Measurements from ENCODE around the gene SMPD2.

The SMPD2 gene

GRCh38 chr6:109457562-109457996 lies 17.1 kb downstream of the SMPD2 start (continued):
- TF ChIP-seq ZNF274 (IDR thresholded peaks at IDR 0.05; ENCODE audit: low read length) (no peak), ZNF274 (tag by site-specific recombination; IDR thresholded peaks at IDR 0.05; ENCODE audit: borderline replicate concordance) (no peak), ZNF518A (tag by site-specific recombination; conservative IDR thresholded peaks at IDR 0.05; ENCODE audit: low read depth) (no peak), ZXDB (tag by site-specific recombination; IDR thresholded peaks at IDR 0.05) (no peak), KLF1 (tag by site-specific recombination; IDR thresholded peaks at IDR 0.05) (no peak), ZBTB21 (tag by site-specific recombination; IDR thresholded peaks at IDR 0.05) (no peak)

DNA sequence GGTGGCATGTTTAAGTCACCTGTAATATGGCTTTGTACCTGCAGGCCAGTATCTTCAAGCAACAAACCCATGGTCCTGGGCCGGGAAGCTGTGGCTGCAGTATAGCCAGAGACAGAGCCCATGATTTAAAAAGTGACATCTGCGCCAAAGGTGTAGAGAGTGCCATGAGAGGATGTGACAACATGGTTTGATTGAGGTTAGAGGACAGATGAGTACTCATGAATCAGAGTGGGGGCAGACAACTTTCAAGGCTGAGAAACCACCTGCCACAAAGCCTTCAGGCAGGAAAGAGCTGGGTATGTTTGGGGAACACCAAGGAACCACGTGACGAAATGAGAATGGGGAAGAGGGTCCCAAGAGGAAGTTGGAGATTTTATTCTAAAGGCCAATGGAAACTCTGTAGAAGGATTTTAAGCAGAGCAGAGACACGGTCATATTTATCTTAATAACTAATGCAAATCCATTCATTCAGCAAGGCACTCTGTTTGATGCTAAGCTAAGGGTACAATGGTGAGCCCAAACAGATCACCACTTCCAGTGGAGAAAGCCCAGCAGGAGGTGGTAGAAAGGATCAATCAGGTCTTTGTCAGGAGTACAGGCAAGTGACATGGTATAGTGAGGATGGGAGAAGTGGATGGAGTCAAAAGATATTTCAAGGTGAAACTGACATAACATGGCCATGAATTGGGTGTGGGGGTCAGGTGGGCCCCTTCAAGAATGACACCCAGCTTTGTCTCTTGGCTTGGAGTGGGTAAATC lies 18.4 kb downstream of the SMPD2 start:
- ChIA-PET POLR2A (interaction anchor here (0.6 kb wide), 1 partner anchor 20 kb away, joined by 3 read pairs; no protein-coding TSS in a partner anchor), CTCF (interaction anchor here (0.6 kb wide), 1 partner anchor 932 kb away, joined by 4 read pairs; no protein-coding TSS in a partner anchor)
- H3K4me3 ChIP-seq (ENCODE audit: low read depth, low read length): no peak overlapping the region
- no peak overlapping the region for H3K27ac ChIP-seq (ENCODE audit: extremely low read depth, low read depth, low read length)
- H3K36me3 ChIP-seq (ENCODE audit: control insufficient read depth in 2 of 2, insufficient read depth in 1 of 2, low read length in 2 of 2): peaks cover 13 to 33% of the 10 kb centered on the region in 2 experiments
- H3K9me3 ChIP-seq (ENCODE audit: control insufficient read depth, insufficient read depth, low read depth, low read length): no peaks in the 10 kb centered on the region
- TF ChIP-seq ZBTB20 (tag by site-specific recombination; IDR thresholded peaks at IDR 0.05): peak; percentile 41; the same call in 1 of the 2 replicates
- TF ChIP-seq ATF2 (tag by site-specific recombination; IDR thresholded peaks at IDR 0.05; ENCODE audit: low read depth): no peak
- no peaks in the 10 kb centered on the region for H3K4me1 ChIP-seq (ENCODE audit: control insufficient read depth, insufficient read depth, low read length)

DNA sequence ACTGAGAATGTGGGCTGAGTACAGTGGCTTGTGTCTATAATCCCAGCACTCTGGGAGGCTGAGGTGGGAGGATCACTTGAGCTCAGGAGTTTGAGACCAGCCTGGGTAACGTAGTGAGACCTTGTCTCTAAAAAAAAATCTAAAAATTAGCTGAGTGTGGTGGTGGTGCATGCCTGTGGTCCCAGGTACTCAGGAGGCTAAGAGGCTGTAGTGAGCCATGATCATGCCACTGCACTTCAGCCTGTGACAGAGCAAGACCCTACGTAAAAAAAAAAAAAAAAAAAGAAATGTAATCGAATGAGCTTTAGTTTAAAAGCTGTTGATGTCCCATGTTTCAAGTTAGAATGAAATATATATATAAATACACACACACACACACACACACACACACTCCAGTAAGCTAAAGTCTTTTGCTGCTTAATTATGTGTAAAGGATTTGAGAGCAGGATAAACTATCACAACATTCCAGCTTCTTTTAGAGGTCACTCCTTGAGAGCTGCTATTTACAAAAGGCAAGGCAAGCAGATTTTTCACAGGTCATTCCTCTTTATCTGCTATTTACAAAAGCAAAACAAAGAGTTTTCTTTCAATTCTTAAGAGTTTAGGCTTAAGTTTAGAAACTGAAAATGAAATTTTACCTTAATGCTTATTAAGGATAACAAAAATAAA lies 19.8 kb downstream of the SMPD2 start:
- ChIA-PET CTCF (interaction anchor here (0.5 to 1.1 kb wide), 3 partner anchors 18 to 177 kb away, joined by 3 to 6 read pairs (median 4); no protein-coding TSS in a partner anchor), POLR2A (interaction anchor here (0.6 to 1.2 kb wide), 5 partner anchors 10 to 283 kb away, joined by 3 to 5 read pairs (median 4); partner anchors contain the start of genes PPIL6 and SMPD2)
- Histone ChIP-seq H3K9me3 (ENCODE audit: control insufficient read depth, insufficient read depth, low read depth, low read length) (no peaks in the 10 kb centered on the region), H3K4me1 (ENCODE audit: control insufficient read depth, insufficient read depth, low read length) (no peaks in the 10 kb centered on the region), H3K27ac (ENCODE audit: extremely low read depth, low read depth, low read length) (no peak overlapping the region), H3K36me3 (ENCODE audit: control insufficient read depth in 2 of 2, insufficient read depth in 1 of 2, low read length in 2 of 2) (peaks cover 25 to 47% of the 10 kb centered on the region in 2 experiments), H3K4me3 (ENCODE audit: low read depth, low read length) (no peak overlapping the region)
- TF ChIP-seq ZNF362 (tag by site-specific recombination; IDR thresholded peaks at IDR 0.05) (0 out of 2 replicates have a peak, but pooled peaks have one; percentile 32), ZNF211 (tag by site-specific recombination; IDR thresholded peaks at IDR 0.05; ENCODE audit: low read depth) (no peak), ZNF624 (tag by site-specific recombination; IDR thresholded peaks at IDR 0.05) (no peak), PRDM6 (tag by site-specific recombination; IDR thresholded peaks at IDR 0.05) (peak; percentile 42; the same call in 1 of the 2 replicates)
- TF ChIP-seq, protein P1, sequence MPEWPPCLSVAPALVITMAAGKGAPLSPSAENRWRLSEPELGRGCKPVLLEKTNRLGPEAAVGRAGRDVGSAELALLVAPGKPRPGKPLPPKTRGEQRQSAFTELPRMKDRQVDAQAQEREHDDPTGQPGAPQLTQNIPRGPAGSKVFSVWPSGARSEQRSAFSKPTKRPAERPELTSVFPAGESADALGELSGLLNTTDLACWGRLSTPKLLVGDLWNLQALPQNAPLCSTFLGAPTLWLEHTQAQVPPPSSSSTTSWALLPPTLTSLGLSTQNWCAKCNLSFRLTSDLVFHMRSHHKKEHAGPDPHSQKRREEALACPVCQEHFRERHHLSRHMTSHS (tag by site-specific recombination; IDR thresholded peaks at IDR 0.05): no peak
- TF ChIP-seq, protein P2, sequence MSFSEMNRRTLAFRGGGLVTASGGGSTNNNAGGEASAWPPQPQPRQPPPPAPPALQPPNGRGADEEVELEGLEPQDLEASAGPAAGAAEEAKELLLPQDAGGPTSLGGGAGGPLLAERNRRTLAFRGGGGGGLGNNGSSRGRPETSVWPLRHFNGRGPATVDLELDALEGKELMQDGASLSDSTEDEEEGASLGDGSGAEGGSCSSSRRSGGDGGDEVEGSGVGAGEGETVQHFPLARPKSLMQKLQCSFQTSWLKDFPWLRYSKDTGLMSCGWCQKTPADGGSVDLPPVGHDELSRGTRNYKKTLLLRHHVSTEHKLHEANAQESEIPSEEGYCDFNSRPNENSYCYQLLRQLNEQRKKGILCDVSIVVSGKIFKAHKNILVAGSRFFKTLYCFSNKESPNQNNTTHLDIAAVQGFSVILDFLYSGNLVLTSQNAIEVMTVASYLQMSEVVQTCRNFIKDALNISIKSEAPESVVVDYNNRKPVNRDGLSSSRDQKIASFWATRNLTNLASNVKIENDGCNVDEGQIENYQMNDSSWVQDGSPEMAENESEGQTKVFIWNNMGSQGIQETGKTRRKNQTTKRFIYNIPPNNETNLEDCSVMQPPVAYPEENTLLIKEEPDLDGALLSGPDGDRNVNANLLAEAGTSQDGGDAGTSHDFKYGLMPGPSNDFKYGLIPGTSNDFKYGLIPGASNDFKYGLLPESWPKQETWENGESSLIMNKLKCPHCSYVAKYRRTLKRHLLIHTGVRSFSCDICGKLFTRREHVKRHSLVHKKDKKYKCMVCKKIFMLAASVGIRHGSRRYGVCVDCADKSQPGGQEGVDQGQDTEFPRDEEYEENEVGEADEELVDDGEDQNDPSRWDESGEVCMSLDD (tag by site-specific recombination; IDR thresholded peaks at IDR 0.05): no peak

Measured in HEK293 (cell line).